Measurements from ENCODE around the gene OSBPL2. TPM values are rescaled to one million over a fixed set of nuclear protein-coding genes. Genes with fewer than 3 reads are reported as not detected.

The OSBPL2 gene
- polyA plus RNA-seq, 1 donor (not counting 4 experiments of a cell fraction or from before 2014, with no cell fraction given): 15.9 TPM

DNA sequence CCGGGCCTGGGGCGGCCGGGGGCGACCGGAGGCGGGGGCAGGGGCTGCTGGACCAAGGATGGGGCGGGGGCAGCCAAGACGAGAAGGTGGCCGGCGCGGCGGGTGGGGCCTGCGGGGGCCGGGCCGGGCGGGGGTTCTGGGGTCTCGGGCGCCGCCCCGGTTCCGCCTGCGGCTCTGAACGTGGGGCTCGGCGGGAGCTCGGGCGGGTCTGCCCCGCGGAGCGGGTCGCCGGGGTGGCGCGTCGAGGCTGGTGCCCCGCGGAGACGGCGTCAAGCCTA, 64.7 kb downstream of the OSBPL2 start:
- Histone ChIP-seq H3K4me3 (ENCODE audit: control insufficient read depth in 2 of 3, extremely low read depth in 1 of 3, insufficient read depth in 2 of 3, low read depth in 1 of 3, low read length in 3 of 3) (peak overlapping the region; percentile 59 to 84 (median 77)), H3K9ac (ENCODE audit: control insufficient read depth, extremely low read depth, insufficient read depth, low read length) (peak overlapping the region; percentile 84), H3K27me3 (ENCODE audit: control insufficient read depth, extremely low read depth, insufficient read depth, low read length) (no peaks in the 10 kb centered on the region), H4K20me1 (ENCODE audit: control insufficient read depth, extremely low read depth, insufficient read depth, low read length) (peaks cover 44% of the 10 kb centered on the region), H3K9me1 (ENCODE audit: control insufficient read depth, extremely low read depth, insufficient read depth, low read length) (no peaks in the 10 kb centered on the region), H3K4me2 (ENCODE audit: control insufficient read depth, extremely low read depth, insufficient read depth, low read depth, low read length) (no peak overlapping the region), H3K36me3 (ENCODE audit: control insufficient read depth in 2 of 2, extremely low read depth in 1 of 2, insufficient read depth in 2 of 2, low read length in 2 of 2) (peaks cover 23 to 39% of the 10 kb centered on the region in 2 experiments), H3K27ac (ENCODE audit: control insufficient read depth, insufficient read depth, low read length) (peak overlapping the region; percentile 53), H3K79me2 (ENCODE audit: control insufficient read depth, insufficient read depth, low read length) (peaks cover 47% of the 10 kb centered on the region), H3K4me1 (ENCODE audit: control insufficient read depth, extremely low read depth, insufficient read depth, low read length) (peaks cover 35% of the 10 kb centered on the region), H3K9me3 (ENCODE audit: control insufficient read depth, low read depth, low read length) (no peaks in the 10 kb centered on the region), H2AFZ (ENCODE audit: control insufficient read depth, low read length) (no peak overlapping the region)
- FAIRE-seq: no peak
- dilution Hi-C loops (cut with MboI; ENCODE audit: extremely low pct_ligation_motif_present, low sequenced_read_pairs): no loop called here
- TF ChIP-seq, protein P1, sequence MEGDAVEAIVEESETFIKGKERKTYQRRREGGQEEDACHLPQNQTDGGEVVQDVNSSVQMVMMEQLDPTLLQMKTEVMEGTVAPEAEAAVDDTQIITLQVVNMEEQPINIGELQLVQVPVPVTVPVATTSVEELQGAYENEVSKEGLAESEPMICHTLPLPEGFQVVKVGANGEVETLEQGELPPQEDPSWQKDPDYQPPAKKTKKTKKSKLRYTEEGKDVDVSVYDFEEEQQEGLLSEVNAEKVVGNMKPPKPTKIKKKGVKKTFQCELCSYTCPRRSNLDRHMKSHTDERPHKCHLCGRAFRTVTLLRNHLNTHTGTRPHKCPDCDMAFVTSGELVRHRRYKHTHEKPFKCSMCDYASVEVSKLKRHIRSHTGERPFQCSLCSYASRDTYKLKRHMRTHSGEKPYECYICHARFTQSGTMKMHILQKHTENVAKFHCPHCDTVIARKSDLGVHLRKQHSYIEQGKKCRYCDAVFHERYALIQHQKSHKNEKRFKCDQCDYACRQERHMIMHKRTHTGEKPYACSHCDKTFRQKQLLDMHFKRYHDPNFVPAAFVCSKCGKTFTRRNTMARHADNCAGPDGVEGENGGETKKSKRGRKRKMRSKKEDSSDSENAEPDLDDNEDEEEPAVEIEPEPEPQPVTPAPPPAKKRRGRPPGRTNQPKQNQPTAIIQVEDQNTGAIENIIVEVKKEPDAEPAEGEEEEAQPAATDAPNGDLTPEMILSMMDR (optimal IDR thresholded peaks at IDR 0.05 in 1 of 3, IDR thresholded peaks at IDR 0.05 in 1 of 3, conservative IDR thresholded peaks at IDR 0.05 in 1 of 3; ENCODE audit: extremely low read depth in 1 of 3, insufficient read depth in 2 of 3, low read length in 3 of 3): no peak
- no peak for DNase-seq (ENCODE audit: low read depth, low spot score)

DNA sequence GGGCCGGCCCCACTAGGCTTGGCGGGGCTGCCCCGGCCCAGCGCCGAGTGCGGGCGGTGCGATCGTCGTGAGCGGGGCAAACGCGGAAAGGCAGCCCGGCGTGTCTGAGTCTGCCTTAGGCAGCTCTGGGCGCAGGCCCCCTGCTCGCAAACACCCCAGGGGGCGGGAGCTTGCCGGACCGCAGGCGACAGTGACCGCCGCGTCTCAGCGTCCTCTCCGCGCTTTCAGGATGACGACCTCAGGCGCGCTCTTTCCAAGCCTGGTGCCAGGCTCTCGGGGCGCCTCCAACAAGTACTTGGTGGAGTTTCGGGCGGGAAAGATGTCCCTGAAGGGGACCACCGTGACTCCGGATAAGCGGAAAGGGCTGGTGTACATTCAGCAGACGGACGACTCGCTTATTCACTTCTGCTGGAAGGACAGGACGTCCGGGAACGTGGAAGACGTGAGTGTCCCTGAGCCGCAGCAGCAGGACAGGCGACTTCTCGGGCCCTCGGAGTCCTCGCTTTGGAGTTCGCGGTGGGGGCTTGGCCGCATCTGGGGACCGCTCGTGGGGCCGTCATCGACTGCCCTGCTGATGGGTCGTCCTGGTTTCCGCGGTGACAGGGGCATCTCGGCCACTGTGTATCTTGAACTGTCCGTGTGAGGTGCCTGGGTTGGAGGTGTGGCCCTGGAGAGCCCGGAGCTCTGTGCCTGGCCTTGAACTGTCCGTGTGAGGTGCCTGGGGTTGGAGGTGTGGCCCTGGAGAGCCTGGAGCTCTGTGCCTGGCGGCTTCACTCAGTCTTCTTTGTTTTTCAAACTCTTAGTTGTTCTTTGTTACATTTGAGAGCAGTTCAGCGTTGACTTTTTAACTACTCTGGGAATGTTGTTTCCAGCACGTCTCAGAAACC, 65.3 kb downstream of the OSBPL2 start:
- no peak for TF ChIP-seq EZH2 (IDR thresholded peaks at IDR 0.05; ENCODE audit: low read length)
- TF ChIP-seq, protein P1 (optimal IDR thresholded peaks at IDR 0.05 in 1 of 3, IDR thresholded peaks at IDR 0.05 in 1 of 3, conservative IDR thresholded peaks at IDR 0.05 in 1 of 3; ENCODE audit: extremely low read depth in 1 of 3, insufficient read depth in 2 of 3, low read length in 3 of 3): no peak
- Histone ChIP-seq H3K27me3 (ENCODE audit: control insufficient read depth, extremely low read depth, insufficient read depth, low read length) (no peaks in the 10 kb centered on the region), H3K79me2 (ENCODE audit: control insufficient read depth, insufficient read depth, low read length) (peaks cover 49% of the 10 kb centered on the region), H3K4me1 (ENCODE audit: control insufficient read depth, extremely low read depth, insufficient read depth, low read length) (peaks cover 35% of the 10 kb centered on the region), H3K36me3 (ENCODE audit: control insufficient read depth in 2 of 2, extremely low read depth in 1 of 2, insufficient read depth in 2 of 2, low read length in 2 of 2) (peaks cover 26 to 41% of the 10 kb centered on the region in 2 experiments), H3K27ac (ENCODE audit: control insufficient read depth, insufficient read depth, low read length) (peak overlapping the region; percentile 60), H3K9me1 (ENCODE audit: control insufficient read depth, extremely low read depth, insufficient read depth, low read length) (no peaks in the 10 kb centered on the region), H3K9ac (ENCODE audit: control insufficient read depth, extremely low read depth, insufficient read depth, low read length) (peak overlapping the region; percentile 84), H3K9me3 (ENCODE audit: control insufficient read depth, low read depth, low read length) (no peaks in the 10 kb centered on the region), H3K4me2 (ENCODE audit: control insufficient read depth, extremely low read depth, insufficient read depth, low read depth, low read length) (peak overlapping the region; percentile 92), H4K20me1 (ENCODE audit: control insufficient read depth, extremely low read depth, insufficient read depth, low read length) (peaks cover 50% of the 10 kb centered on the region), H3K4me3 (ENCODE audit: control insufficient read depth in 2 of 3, extremely low read depth in 1 of 3, insufficient read depth in 2 of 3, low read depth in 1 of 3, low read length in 3 of 3) (peak overlapping the region; percentile 59 to 84 (median 77)), H2AFZ (ENCODE audit: control insufficient read depth, low read length) (no peak overlapping the region)
- FAIRE-seq (no peak), DNase-seq (ENCODE audit: low read depth, low spot score) (no peak)
- dilution Hi-C loops (cut with MboI; ENCODE audit: extremely low pct_ligation_motif_present, low sequenced_read_pairs): no loop called here

Measured in keratinocyte (primary cell).